ENCODE data around the gene ZSCAN5A.
A peak's percentile ranks its signal among the peaks of the same experiment; 100 is the strongest.

ZSCAN5A gene

DNA sequence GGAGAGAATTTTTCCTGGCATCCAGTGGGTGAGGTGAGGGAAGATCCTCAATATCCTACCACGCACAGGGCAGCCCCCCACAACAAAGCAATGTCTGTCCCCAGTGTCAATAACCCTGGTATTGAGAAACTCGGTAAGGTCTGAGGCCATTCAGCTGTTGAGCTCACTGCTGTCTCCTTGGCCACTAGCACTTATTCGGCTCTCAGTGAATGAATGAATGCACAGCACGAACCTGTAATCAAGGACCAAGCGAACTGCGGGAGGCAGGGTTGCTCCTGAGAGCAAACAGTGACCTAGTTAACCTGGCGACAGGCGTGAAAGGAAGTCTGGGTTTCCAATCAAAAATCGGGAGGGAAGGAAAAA, 640 bp downstream of the ZSCAN5A start:
- Histone ChIP-seq H3K4me2 (ENCODE audit: low read depth, low read length, poor library complexity, severe bottlenecking) (peak overlapping the region; percentile 70), H3F3A (ENCODE audit: insufficient read depth) (no peaks in the 10 kb centered on the region; the same call in 1 of the 2 replicates), H2AFZ (ENCODE audit: low read depth, low read length, severe bottlenecking) (peak overlapping the region; percentile 90), H3K9me3 (ENCODE audit: insufficient read depth, low read length) (no peaks in the 10 kb centered on the region), H3K9me2 (replicated peaks; ENCODE audit: insufficient read depth, low read length) (no peaks in the 10 kb centered on the region), H4K20me1 (ENCODE audit: low read depth, low read length) (no peaks in the 10 kb centered on the region), H3K4me3 (ENCODE audit: insufficient read depth, low read length, poor library complexity, severe bottlenecking) (peak overlapping the region; percentile 97), H3K9ac (ENCODE audit: low read length) (peak overlapping the region; percentile 67), H3K36me3 (ENCODE audit: low read length) (no peaks in the 10 kb centered on the region), H3K27me3 (ENCODE audit: low read length) (no peaks in the 10 kb centered on the region), H3K79me2 (ENCODE audit: insufficient read depth, low read length) (no peaks in the 10 kb centered on the region), H3K27ac (ENCODE audit: low read depth, low read length) (0 out of 2 replicates have a peak overlapping the region, but pooled peaks have one; percentile 89)
- no peak for TF ChIP-seq EZH2phosphoT487 (conservative IDR thresholded peaks at IDR 0.05; ENCODE audit: low read length)
- TF ChIP-seq, protein P1, sequence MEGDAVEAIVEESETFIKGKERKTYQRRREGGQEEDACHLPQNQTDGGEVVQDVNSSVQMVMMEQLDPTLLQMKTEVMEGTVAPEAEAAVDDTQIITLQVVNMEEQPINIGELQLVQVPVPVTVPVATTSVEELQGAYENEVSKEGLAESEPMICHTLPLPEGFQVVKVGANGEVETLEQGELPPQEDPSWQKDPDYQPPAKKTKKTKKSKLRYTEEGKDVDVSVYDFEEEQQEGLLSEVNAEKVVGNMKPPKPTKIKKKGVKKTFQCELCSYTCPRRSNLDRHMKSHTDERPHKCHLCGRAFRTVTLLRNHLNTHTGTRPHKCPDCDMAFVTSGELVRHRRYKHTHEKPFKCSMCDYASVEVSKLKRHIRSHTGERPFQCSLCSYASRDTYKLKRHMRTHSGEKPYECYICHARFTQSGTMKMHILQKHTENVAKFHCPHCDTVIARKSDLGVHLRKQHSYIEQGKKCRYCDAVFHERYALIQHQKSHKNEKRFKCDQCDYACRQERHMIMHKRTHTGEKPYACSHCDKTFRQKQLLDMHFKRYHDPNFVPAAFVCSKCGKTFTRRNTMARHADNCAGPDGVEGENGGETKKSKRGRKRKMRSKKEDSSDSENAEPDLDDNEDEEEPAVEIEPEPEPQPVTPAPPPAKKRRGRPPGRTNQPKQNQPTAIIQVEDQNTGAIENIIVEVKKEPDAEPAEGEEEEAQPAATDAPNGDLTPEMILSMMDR (IDR thresholded peaks at IDR 0.05; ENCODE audit: insufficient read depth, low read length, poor library complexity, severe bottlenecking), result no peak

DNA sequence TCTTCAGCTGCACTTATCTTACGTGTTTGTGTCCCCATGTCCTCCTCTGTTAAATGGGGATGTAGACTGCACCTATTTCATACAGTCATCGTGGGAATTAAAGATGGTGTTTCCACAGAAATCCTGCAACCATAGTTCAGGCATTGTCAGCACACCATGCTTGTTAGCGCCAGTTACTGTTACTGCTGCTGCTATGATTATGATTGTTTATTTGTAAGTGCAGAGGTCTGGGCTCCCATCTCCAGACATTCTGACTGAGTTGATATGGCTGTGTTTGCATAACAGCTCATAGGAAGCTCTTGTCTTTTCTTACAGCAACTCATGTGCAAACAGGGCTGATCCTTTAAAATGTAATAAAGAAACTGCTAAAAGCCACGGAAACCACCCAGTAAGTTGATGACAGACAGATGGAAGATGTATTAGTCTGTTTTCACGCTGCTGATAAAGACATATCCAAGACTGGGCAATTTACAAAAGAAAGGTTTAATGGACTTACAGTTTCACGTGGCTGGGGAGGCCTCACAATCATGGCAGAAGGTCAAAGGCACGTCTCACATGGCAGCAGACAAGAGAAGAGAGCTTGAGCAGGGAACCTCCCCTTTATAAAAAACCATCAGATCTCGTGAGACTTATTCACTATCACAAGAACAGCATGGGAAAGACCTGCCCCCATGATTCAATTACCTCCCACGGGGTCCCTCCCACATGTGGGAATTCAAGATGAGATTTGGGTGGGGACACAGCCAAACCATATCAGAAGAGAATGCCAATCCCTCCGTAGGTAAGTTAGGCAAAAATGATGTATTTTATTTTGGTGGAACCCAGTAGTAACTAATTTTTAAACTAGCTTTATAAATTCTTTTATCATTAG, 1.6 kb downstream of the ZSCAN5A start:
- no peaks in the 10 kb centered on the region for H3K79me2 ChIP-seq (ENCODE audit: insufficient read depth, low read length)
- H3K36me3 ChIP-seq (ENCODE audit: low read length), result no peaks in the 10 kb centered on the region; the same call in 1 of the 2 replicates
- H4K20me1 ChIP-seq (ENCODE audit: low read depth, low read length), result no peaks in the 10 kb centered on the region
- H3K4me3 ChIP-seq (ENCODE audit: insufficient read depth, low read length, poor library complexity, severe bottlenecking), result no peak overlapping the region
- no peak overlapping the region for H3K9ac ChIP-seq (ENCODE audit: low read length)
- no peaks in the 10 kb centered on the region for H3K9me3 ChIP-seq (ENCODE audit: insufficient read depth, low read length)
- no peak overlapping the region for H3K27ac ChIP-seq (ENCODE audit: low read depth, low read length)
- H3K4me2 ChIP-seq (ENCODE audit: low read depth, low read length, poor library complexity, severe bottlenecking), result peak overlapping the region; percentile 70
- no peaks in the 10 kb centered on the region for H3K9me2 ChIP-seq (replicated peaks; ENCODE audit: insufficient read depth, low read length)
- no peaks in the 10 kb centered on the region; the same call in 1 of the 2 replicates for H3F3A ChIP-seq (ENCODE audit: insufficient read depth)
- no peak for TF ChIP-seq EZH2phosphoT487 (conservative IDR thresholded peaks at IDR 0.05; ENCODE audit: low read length)
- TF ChIP-seq, protein P1 (IDR thresholded peaks at IDR 0.05; ENCODE audit: insufficient read depth, low read length, poor library complexity, severe bottlenecking), result no peak
- no peaks in the 10 kb centered on the region for H3K27me3 ChIP-seq (ENCODE audit: low read length)
- no peak overlapping the region for H2AFZ ChIP-seq (ENCODE audit: low read depth, low read length, severe bottlenecking)

DNA sequence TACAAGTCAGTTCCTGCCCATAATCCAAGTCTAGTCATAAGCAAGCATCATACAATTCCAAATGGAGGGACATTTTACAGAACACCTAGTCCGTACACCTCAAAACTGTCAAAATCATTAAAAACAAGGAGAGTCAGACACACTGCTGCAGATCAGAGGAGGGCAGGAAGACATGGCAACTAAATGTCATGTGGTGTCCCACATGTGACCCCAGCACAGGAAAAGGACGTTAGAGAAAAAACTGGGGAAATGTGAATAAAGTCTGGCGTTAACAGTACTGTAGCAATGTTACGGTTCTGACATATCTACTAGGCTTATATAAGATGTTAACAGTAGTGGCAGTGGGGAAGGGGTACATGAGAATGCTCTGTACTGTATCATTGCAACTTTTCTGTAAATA, 2.3 kb downstream of the ZSCAN5A start:
- no peak overlapping the region for H3K4me2 ChIP-seq (ENCODE audit: low read depth, low read length, poor library complexity, severe bottlenecking)
- H2AFZ ChIP-seq (ENCODE audit: low read depth, low read length, severe bottlenecking), result no peak overlapping the region
- H3K79me2 ChIP-seq (ENCODE audit: insufficient read depth, low read length), result no peaks in the 10 kb centered on the region; the same call in 1 of the 2 replicates
- no peak overlapping the region for H3K27ac ChIP-seq (ENCODE audit: low read depth, low read length)
- no peak overlapping the region for H3K4me3 ChIP-seq (ENCODE audit: insufficient read depth, low read length, poor library complexity, severe bottlenecking)
- H3K9me3 ChIP-seq (ENCODE audit: insufficient read depth, low read length), result no peaks in the 10 kb centered on the region
- H3K9ac ChIP-seq (ENCODE audit: low read length), result no peak overlapping the region
- H3K27me3 ChIP-seq (ENCODE audit: low read length), result no peaks in the 10 kb centered on the region
- no peaks in the 10 kb centered on the region; the same call in 1 of the 2 replicates for H3K36me3 ChIP-seq (ENCODE audit: low read length)
- no peak for TF ChIP-seq EZH2phosphoT487 (conservative IDR thresholded peaks at IDR 0.05; ENCODE audit: low read length)
- TF ChIP-seq, protein P1 (IDR thresholded peaks at IDR 0.05; ENCODE audit: insufficient read depth, low read length, poor library complexity, severe bottlenecking), result no peak
- no peaks in the 10 kb centered on the region; the same call in 1 of the 2 replicates for H3F3A ChIP-seq (ENCODE audit: insufficient read depth)
- H3K9me2 ChIP-seq (replicated peaks; ENCODE audit: insufficient read depth, low read length), result no peaks in the 10 kb centered on the region
- H4K20me1 ChIP-seq (ENCODE audit: low read depth, low read length), result no peaks in the 10 kb centered on the region

Measured in SU-DHL-6 (cell line).